ENCODE results near the gene CCDC88B. TPM values are rescaled to one million over a fixed set of nuclear protein-coding genes. Genes with fewer than 3 reads are reported as not detected.

Gene CCDC88B
- total and polyA plus RNA-seq, 9 of the 15 experiments (the other 6 are each of a cell fraction or from before 2014, with no cell fraction given) = 0.13 to 18.1 (median 7.9) TPM

GRCh38 chr11:64384981-64385944, 45.3 kb downstream of the CCDC88B start:
- DNase-seq (ENCODE audit: extremely low read depth in 1 of 4, low spot score in 3 of 4) (no peak), FAIRE-seq (no peak), ATAC-seq (peak; percentile 73)
- Histone ChIP-seq H3K4me2 (ENCODE audit: insufficient read depth, low read length) (no peak overlapping the region), H3K36me3 (ENCODE audit: control insufficient read depth, insufficient read depth, low read length) (no peaks in the 10 kb centered on the region), H3K4me1 (replicated peaks in 1 of 2; ENCODE audit: control insufficient read depth in 2 of 2, insufficient read depth in 2 of 2, low read length in 2 of 2) (peaks cover 11 to 12% of the 10 kb centered on the region in 2 experiments), H4K20me1 (replicated peaks; ENCODE audit: control insufficient read depth, insufficient read depth, low read length) (0 out of 2 replicates have a peak, but pooled peaks cover 10% of the 10 kb centered on the region), H3K79me2 (ENCODE audit: control insufficient read depth, insufficient read depth, low read length) (no peaks in the 10 kb centered on the region), H3K9me1 (ENCODE audit: control insufficient read depth, insufficient read depth, low read length) (peaks cover 2% of the 10 kb centered on the region), H3K9ac (ENCODE audit: insufficient read depth in 1 of 2, low read depth in 2 of 2, low read length in 2 of 2) (peak overlapping the region in 1 of 2 experiments; percentile 31; a peak in 1 of 4 replicates), H3K27me3 (ENCODE audit: control insufficient read depth in 2 of 2, insufficient read depth in 2 of 2, low read length in 2 of 2) (peaks cover 45 to 73% of the 10 kb centered on the region in 2 experiments), H3K4me3 (no peak overlapping the region), H3K27ac (ENCODE audit: extremely low read depth, low read depth, low read length) (no peak overlapping the region), H2AFZ (ENCODE audit: low read depth, low read length) (no peak overlapping the region), H3K9me3 (replicated peaks; ENCODE audit: control insufficient read depth, insufficient read depth, low read depth, low read length) (no peaks in the 10 kb centered on the region)
- POLR2A ChIA-PET = interaction anchor here (0.6 to 1.0 kb wide), 7 partner anchors 11 to 245 kb away, joined by 3 to 4 read pairs (median 3); partner anchors contain the start of gene TRMT112
- in situ Hi-C loops (cut with MboI) (no loop called here), intact Hi-C loops (cut with micrococcal nuclease) (no loop called here)
- WGBS (ENCODE audit: insufficient coverage, low coverage, missing lambda C conversion rate) = 9% methylated on average over 13 of the region's 15 CpGs
- CTCF ChIA-PET (ENCODE audit: low intra/inter-chr PET ratio) = no interaction called here
- no TSS peak for BruUV-seq (replicated peaks)
- no peak for TF ChIP-seq YY1 (IDR thresholded peaks at IDR 0.05; ENCODE audit: borderline replicate concordance in 1 of 3, control insufficient read depth in 1 of 3, extremely low read depth in 1 of 3, insufficient read depth in 3 of 3, insufficient read length in 1 of 3, insufficient replicate concordance in 2 of 3, low read depth in 1 of 3, low read length in 2 of 3)
- no peak for TF ChIP-seq HCFC1 (IDR thresholded peaks at IDR 0.05; ENCODE audit: low read depth, low read length)
- peak in 1 of 2 experiments; percentile 34; a peak in 2 of 4 replicates for TF ChIP-seq RAD21 (CRISPR knock-in tag; conservative IDR thresholded peaks at IDR 0.05 in 1 of 2, IDR thresholded peaks at IDR 0.05 in 1 of 2)
- no peak for TF ChIP-seq SMAD3 (CRISPR knock-in tag; conservative IDR thresholded peaks at IDR 0.05)
- TF ChIP-seq NFE2L1 (tag; IDR thresholded peaks at IDR 0.05; ENCODE audit: borderline replicate concordance, low read depth) = no peak
- TF ChIP-seq CTCF (IDR thresholded peaks at IDR 0.05 in 2 of 3, conservative IDR thresholded peaks at IDR 0.05 in 1 of 3; ENCODE audit: insufficient read depth in 2 of 3, low read depth in 1 of 3, low read length in 3 of 3) = 0 out of 6 replicates have a peak, but pooled peaks of 1 of the 3 experiments have one; percentile 11
- TF ChIP-seq KAT7 (CRISPR knock-in tag; IDR thresholded peaks at IDR 0.05; ENCODE audit: borderline replicate concordance) = no peak
- TF ChIP-seq STAG1 (CRISPR knock-in tag; IDR thresholded peaks at IDR 0.05; ENCODE audit: borderline replicate concordance) = peak; percentile 27; the same call in 1 of the 2 replicates
- TF ChIP-seq ZNF778 (CRISPR knock-in tag; IDR thresholded peaks at IDR 0.05) = no peak
